Smooth muscle cell (in vitro differentiated cells): Measurements from ENCODE around the gene LRRC32. TPM values are rescaled to one million over a fixed set of nuclear protein-coding genes. Genes with fewer than 3 reads are reported as not detected.

ENCODE experiments used
- DNase-seq: peaks from one replicate; lab custom pipeline; 2025; ENCODE audit not compliant: unreplicated experiment; lab: John Stamatoyannopoulos, UW
- H2AFZ ChIP-seq: fragments of 200-600 bp; sonication (generic); 2 replicates; pipeline ENCODE4 v1.6.0; 2016; ENCODE audit warnings: antibody characterized with exemption, low read depth, mild to moderate bottlenecking
- H3F3A ChIP-seq: fragments of 200-600 bp; sonication (generic); 2 replicates; pipeline ENCODE4 v1.6.0; 2017; ENCODE audit warnings: antibody characterized with exemption, low read depth
- H3K27ac ChIP-seq: fragments of 200-600 bp; sonication (generic); 2 replicates; pipeline ENCODE4 v1.5.1; 2016; ENCODE audit warnings: low read depth, mild to moderate bottlenecking
- H3K27me3 ChIP-seq: fragments of 200-600 bp; sonication (generic); 2 replicates; pipeline ENCODE4 v1.6.1; 2016; ENCODE audit warnings: low read depth, mild to moderate bottlenecking
- H3K36me3 ChIP-seq: fragments of 200-600 bp; sonication (generic); 2 replicates; pipeline ENCODE4 v1.5.1; 2016; ENCODE audit warnings: low read depth
- H3K4me1 ChIP-seq: fragments of 200-600 bp; sonication (generic); 2 replicates; pipeline ENCODE4 v1.5.1; 2016; ENCODE audit warnings: low read depth
- H3K4me2 ChIP-seq: fragments of 200-600 bp; sonication (generic); 2 replicates; pipeline ENCODE4 v1.6.0; 2016; ENCODE audit warnings: mild to moderate bottlenecking
- H3K4me3 ChIP-seq: fragments of 200-600 bp; sonication (generic); 2 replicates; pipeline ENCODE4 v1.5.1; 2016; ENCODE audit warnings: mild to moderate bottlenecking
- H3K79me2 ChIP-seq: fragments of 200-600 bp; sonication (generic); 2 replicates; pipeline ENCODE4 v1.6.0; 2016; ENCODE audit warnings: low read depth, mild to moderate bottlenecking
- H3K9ac ChIP-seq: fragments of 200-600 bp; sonication (generic); 2 replicates; pipeline ENCODE4 v1.6.0; 2016; ENCODE audit warnings: low read depth
- H3K9me3 ChIP-seq: fragments of 200-600 bp; sonication (generic); replicated peaks from 2 replicates; pipeline ENCODE4 v1.5.1; 2016; ENCODE audit warnings: low read depth
- H4K20me1 ChIP-seq: fragments of 200-600 bp; sonication (generic); 2 replicates; pipeline ENCODE4 v1.6.0; 2016; ENCODE audit warnings: low read depth
- CTCF ChIP-seq: fragments of 200-600 bp; sonication (generic); IDR thresholded peaks from 2 replicates; pipeline ENCODE4 v1.5.1; 2017; ENCODE audit warnings: borderline replicate concordance, mild to moderate bottlenecking, antibody characterized with exemption; ENCODE audit not compliant: insufficient read depth, poor library complexity, severe bottlenecking
- WGBS: methylation state at CpG from one replicate; pipeline ENCODE4 v1.1.7; 2016; ENCODE audit warnings: low lambda C conversion rate; 5-methylcytosine and 5-hydroxymethylcytosine counted together
- polyA plus RNA-seq: library from polyadenylated mRNA; unstranded; fragments of >200 nt; fragmentation: Nextera tagmentation; extraction: Ambion mirVana; gene quantifications from 2 replicates; pipeline ENCODE4 v1.2.1, GENCODE V29; 2016
- total RNA-seq: library from RNA; depleted of rRNA; stranded (reverse); fragments of >200 nt; gene quantifications from 2 replicates; pipeline ENCODE4 v1.2.3, GENCODE V29; 2014

LRRC32 gene
- total and polyA plus RNA-seq, 2 experiments from 2014 or later: 171 to 444 TPM

GRCh38 chr11:76642341-76642740, 28.2 kb downstream of the LRRC32 start:
- no peak overlapping the region for H3K4me3 ChIP-seq
- no peaks in the 10 kb centered on the region for H3K36me3 ChIP-seq
- no peaks in the 10 kb centered on the region for H3F3A ChIP-seq
- H3K79me2 ChIP-seq: no peaks in the 10 kb centered on the region
- H3K27ac ChIP-seq: no peak overlapping the region
- no peaks in the 10 kb centered on the region for H3K9me3 ChIP-seq
- H3K27me3 ChIP-seq: no peaks in the 10 kb centered on the region
- 84% methylated on average over 8 of the region's 8 CpGs for WGBS
- peaks cover 8% of the 10 kb centered on the region for H3K4me1 ChIP-seq
- TF ChIP-seq CTCF: no peak
- H4K20me1 ChIP-seq: no peaks in the 10 kb centered on the region
- DNase-seq: no peak
- no peak overlapping the region for H2AFZ ChIP-seq
- H3K9ac ChIP-seq: no peak overlapping the region
- no peak overlapping the region for H3K4me2 ChIP-seq

- Histone ChIP-seq H3K36me3 (no peaks in the 10 kb centered on the region), H4K20me1 (no peaks in the 10 kb centered on the region), H3K27ac (no peak overlapping the region), H3K4me1 (peaks cover 8% of the 10 kb centered on the region), H3F3A (no peaks in the 10 kb centered on the region), H2AFZ (no peak overlapping the region), H3K9ac (no peak overlapping the region), H3K79me2 (no peaks in the 10 kb centered on the region), H3K4me2 (no peak overlapping the region), H3K27me3 (no peaks in the 10 kb centered on the region), H3K4me3 (no peak overlapping the region), H3K9me3 (no peaks in the 10 kb centered on the region)
- 93% methylated on average over 4 of the region's 4 CpGs for WGBS
- no peak for TF ChIP-seq CTCF
- no peak for DNase-seq
Measured at GRCh38 chr11:76641905-76642304, 28.6 kb downstream of the LRRC32 start.

- peaks cover 8% of the 10 kb centered on the region for H3K4me1 ChIP-seq
- no peaks in the 10 kb centered on the region for H4K20me1 ChIP-seq
- H3K9ac ChIP-seq: no peak overlapping the region
- H3K4me2 ChIP-seq: no peak overlapping the region
- H3K27ac ChIP-seq: no peak overlapping the region
- 60% methylated on average over 5 of the region's 5 CpGs for WGBS
- no peaks in the 10 kb centered on the region for H3K9me3 ChIP-seq
- H3K27me3 ChIP-seq: no peaks in the 10 kb centered on the region
- H3K79me2 ChIP-seq: no peaks in the 10 kb centered on the region
- no peaks in the 10 kb centered on the region for H3K36me3 ChIP-seq
- no peak overlapping the region for H3K4me3 ChIP-seq
- no peak for TF ChIP-seq CTCF
- H3F3A ChIP-seq: no peaks in the 10 kb centered on the region
- no peak overlapping the region for H2AFZ ChIP-seq
- no peak for DNase-seq
Measured at GRCh38 chr11:76640501-76640900, 30.0 kb downstream of the LRRC32 start.

- TF ChIP-seq CTCF: no peak
- no peak for DNase-seq
- WGBS: 94% methylated on average over 2 of the region's 2 CpGs
Measured at GRCh38 chr11:76639621-76640020, 30.9 kb downstream of the LRRC32 start.

More at GRCh38 chr11:76639621-76640020, 30.9 kb downstream of the LRRC32 start:
- Histone ChIP-seq H3K36me3 (no peaks in the 10 kb centered on the region), H3K27me3 (no peaks in the 10 kb centered on the region), H3K27ac (no peak overlapping the region), H3K4me2 (no peak overlapping the region), H4K20me1 (no peaks in the 10 kb centered on the region), H3F3A (no peaks in the 10 kb centered on the region), H3K79me2 (no peaks in the 10 kb centered on the region), H3K4me1 (peaks cover 8% of the 10 kb centered on the region), H3K9me3 (no peaks in the 10 kb centered on the region), H2AFZ (no peak overlapping the region), H3K4me3 (no peak overlapping the region), H3K9ac (no peak overlapping the region)
